ENCODE measurements around the gene OTUB1.

OTUB1 gene

GRCh38 chr11:64007160-64007628, 21.0 kb downstream of the OTUB1 start:
- DNase-seq: no peak

- no peak for DNase-seq
Observed at GRCh38 chr11:64007629-64008282, 21.5 kb downstream of the OTUB1 start.

DNA sequence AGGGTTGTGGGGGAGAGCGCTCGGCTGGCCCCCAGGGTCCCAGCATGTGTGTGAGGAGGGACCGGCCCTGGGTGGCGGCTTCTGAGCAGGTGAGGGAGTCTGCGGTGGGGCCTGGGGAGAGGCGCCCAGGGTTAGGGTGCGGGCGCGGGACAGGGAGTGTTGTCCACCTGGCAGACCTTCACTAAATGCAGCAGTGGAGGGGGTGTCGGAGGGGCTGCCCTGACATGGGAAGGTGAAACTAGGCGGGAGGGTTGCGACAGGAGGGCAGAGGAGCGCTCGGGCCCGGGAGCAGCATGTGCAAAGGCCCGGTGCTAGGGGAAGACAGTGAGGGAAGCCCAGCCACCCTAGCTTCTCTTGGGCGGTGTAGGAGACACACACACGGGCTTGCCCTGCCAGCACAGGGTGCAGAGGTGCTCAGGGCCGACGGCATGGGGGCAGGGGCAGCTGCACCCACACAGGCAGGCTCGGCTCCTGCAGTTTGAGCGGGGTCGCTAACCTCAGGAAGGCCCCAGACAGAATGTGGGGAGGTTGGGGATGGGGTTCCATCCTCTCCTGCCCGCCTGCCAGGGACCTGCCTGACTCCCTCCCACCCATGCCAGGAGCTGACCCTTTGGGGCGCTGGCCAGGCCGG, 22.2 kb downstream of the OTUB1 start:
- DNase-seq: no peak

GRCh38 chr11:64008914-64009633, 22.8 kb downstream of the OTUB1 start:
- no peak for DNase-seq

DNA sequence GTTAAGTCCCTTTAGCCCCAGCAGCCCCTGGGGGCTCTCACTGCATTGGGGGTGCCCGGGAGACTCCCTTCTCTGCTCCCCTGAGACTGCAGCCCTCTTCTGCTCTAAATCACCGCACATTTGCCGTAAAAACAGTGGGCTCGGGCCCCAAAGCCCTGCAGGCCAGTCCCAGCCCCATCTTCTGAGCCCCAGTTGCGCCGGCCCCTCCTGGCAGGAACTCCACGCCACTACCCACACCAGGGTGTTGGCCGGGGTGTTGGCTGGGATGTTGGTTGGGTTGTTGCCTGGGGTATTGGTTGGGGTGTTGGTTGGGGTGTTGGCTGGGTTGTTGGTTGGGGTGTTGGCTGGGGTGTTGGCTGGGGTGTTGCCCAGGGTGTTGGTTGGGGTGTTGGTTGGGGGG, 23.5 kb downstream of the OTUB1 start:
- DNase-seq: no peak

DNA sequence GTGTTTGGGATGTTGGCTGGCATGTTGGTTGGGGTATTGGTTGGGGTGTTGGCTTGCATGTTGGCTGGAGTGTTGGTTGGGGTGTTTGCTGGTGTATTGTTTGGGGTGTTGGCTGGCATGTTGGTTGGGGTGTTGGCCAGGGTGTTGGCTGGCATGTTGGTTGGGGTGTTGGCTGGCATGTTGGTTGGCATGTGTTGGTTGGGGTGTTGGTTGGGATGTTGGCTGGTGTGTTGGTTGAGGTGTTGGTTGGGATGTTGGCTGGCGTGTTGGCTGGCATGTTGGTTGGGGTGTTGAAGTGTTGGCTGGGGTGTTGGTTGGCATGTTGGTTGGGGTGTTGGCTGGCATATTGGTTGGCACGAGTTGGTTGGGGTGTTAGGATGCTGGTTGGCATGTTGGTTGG, 24.5 kb downstream of the OTUB1 start:
- no peak for DNase-seq

GRCh38 chr11:64011371-64011770, 25.1 kb downstream of the OTUB1 start:
- no peak for DNase-seq

GRCh38 chr11:64013141-64013896, 27.1 kb downstream of the OTUB1 start:
- DNase-seq: no peak

- DNase-seq: no peak
Observed at GRCh38 chr11:64014356-64014755, 28.1 kb downstream of the OTUB1 start.

- no peak for DNase-seq
Observed at GRCh38 chr11:64015510-64015909, 29.3 kb downstream of the OTUB1 start.

GRCh38 chr11:64015935-64016845, 30.0 kb downstream of the OTUB1 start:
- DNase-seq: no peak

- no peak for DNase-seq
Observed at GRCh38 chr11:64017945-64018224, 31.6 kb downstream of the OTUB1 start.

- DNase-seq: no peak
Observed at GRCh38 chr11:64018310-64018709, 32.1 kb downstream of the OTUB1 start.

DNA sequence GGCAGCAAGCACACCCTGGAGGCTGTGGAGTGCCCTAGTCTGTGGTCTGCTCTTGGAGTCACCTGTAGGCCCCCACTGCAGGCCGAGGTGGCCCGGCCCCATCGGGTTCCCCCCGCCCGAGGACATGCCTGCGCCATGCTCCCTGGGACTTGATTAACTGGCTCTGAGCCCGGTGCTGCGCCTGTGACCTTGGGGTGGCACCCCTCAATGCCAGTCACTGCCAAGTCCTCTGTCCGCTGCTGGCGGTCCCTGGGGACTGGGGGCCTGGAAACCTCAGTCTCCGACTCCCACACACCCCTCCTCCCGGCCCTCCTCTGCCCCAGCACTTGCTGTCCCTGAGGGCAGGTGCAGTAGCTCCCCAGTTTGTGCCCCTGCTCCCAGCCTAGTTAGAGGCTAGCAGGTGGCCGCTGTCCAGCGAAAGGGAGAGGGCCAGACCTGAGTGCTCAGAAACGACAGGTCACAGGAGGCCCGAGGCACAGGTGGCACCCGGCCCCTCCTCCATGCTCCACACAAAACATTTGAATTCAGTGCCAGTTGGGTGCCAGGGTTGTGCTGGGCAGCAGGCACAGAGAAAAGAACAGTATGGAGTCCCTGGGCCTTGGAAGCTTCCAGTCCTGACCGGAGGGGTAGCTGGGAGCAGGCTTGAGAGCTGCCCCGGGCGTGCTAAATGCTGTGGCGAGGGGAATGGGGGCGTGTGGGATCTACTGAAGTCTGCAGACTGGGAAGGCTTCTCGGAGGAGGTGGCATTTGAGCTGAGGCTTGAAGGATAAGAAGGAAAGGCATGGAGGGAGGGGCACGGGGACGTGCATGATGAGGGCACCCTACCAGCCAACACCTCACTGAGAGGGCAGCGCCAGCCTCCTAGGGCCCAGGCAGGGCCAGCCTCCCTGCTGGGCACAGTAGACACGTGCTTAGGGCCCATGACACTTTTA, 33.1 kb downstream of the OTUB1 start:
- no peak for DNase-seq

DNA sequence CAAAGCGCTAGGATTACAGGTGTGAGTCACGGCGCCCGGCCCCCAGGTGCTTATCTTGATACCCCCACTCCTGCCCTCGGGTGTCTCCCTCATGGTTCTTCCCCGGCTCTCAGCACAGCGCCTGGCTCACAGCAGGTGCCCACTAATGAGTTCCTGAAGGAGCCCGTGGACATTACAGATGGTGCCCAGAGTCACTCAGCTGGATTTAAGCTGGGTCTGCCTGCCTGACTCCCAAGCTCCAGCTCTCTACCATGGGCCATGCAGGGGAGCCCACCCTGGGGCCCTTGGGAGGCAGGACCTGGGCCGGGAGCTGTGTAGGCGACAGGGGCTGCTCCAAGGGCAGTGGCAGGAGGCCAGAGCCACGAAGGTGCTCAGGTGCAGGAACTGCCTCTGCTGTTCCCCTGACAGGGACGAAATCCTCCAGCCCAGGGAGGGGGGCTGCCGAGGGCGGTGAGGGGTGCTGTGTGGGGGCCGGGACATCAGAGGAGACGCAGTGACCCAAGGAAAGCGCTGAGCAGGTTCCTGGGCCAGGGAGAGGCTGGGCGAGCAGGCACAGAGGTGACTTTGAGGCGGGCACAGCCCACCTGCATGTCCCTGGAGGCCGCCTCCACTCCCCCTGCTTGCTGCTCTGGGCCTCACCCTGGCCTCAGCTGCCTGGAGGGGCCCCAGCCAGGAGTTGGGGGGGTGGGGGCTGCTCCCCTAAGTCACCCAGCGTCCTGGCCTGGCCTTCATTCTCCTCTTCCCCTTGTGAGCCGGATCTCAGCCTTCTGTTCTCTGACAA, 34.9 kb downstream of the OTUB1 start:
- DNase-seq: no peak

DNA sequence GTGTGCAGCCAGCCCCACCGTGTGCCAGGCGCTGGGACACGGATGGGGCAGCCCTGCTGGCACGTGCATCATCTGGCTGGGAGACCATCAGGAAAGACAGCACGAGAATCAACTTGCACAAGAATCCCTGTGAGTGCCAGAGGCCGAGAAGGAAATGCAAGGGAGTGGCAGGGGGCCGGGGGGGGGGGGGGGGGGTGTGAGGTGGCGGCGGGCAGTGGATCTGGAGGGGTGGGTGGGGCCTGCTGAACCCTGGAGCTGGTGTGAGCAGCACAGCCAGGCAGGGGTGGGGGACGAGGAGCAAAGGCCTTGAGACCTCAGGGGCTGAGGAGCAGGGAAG, 35.5 kb downstream of the OTUB1 start:
- no peak for DNase-seq

GRCh38 chr11:64022125-64022784, 36.0 kb downstream of the OTUB1 start:
- no peak for DNase-seq

DNA sequence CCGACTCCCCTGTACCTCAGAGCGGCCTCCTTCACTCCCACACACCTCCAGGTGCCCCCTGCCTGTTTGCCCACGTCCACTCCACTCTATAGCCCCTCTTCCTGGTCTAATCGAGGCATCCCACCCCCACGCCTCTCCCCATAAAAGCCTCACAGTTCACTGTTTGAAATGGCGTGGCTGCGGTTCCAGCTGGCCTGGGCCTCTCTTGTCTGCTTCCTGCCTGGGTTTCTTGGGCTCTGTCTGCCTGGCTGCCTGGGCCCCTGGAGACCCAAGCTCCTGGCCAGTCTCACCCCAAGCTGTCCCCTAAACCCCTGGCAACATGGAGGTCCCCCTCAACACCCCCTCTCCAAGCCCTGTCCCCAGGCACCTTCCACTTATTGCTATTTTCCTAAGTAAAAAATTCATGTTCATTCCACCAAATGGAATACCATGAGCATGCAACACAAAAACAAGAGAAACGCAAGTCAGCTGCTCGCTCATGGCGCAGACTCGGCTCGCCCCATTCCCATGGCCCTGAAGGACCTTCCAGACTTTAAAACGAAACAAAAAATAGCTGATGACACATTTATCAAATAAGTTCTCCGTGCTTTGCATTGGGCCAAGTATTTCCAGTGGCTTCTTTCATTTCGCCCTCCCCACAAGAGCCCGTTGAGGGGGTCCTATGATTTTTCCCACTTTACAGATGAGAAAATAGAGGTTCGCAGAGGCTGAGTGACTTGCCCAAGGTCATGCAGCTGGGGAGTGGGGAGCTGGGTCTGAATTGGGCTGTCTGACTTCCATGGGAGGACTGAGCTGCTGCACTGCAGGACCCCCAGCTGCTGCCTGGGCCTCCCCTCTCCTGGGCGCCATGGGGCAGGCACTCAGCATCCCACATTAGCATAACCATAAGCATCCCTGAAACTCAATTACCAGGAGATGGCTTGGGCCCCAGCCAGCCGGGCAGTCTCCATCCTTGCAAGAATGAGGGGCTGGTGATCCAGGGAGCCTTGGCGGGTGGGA, 37.8 kb downstream of the OTUB1 start:
- DNase-seq: no peak

GRCh38 chr11:64025205-64025604, 39.0 kb downstream of the OTUB1 start:
- DNase-seq: no peak
